Astrocyte (in vitro differentiated cells and primary cell): Measurements from ENCODE around the gene PRKG1.

Experiments used
- CTCF ChIP-seq: IDR thresholded peaks from 2 replicates; pipeline ENCODE4 v1.5.1; 2011; ENCODE audit warnings: low read depth, mild to moderate bottlenecking, inconsistent platforms, low read length, moderate library complexity; ENCODE audit not compliant: insufficient read depth
- EZH2 ChIP-seq: IDR thresholded peaks from 2 replicates; pipeline ENCODE4 v1.6.1; 2012; ENCODE audit warnings: mild to moderate bottlenecking, low read length, inconsistent platforms; ENCODE audit not compliant: insufficient read depth

- TF ChIP-seq EZH2 = no peak
- TF ChIP-seq CTCF = no peak
These were observed 911.0 kb downstream of the PRKG1 start for GRCh38 chr10:51985336-51985735.
